ENCODE data around the gene TRIM41. TPM values are rescaled to one million over a fixed set of nuclear protein-coding genes. Genes with fewer than 3 reads are reported as not detected.

Gene TRIM41
- total and polyA plus RNA-seq, 2 experiments from 2014 or later: 6.2 to 8.7 TPM

GRCh38 chr5:181197326-181197951, 25.6 kb upstream of the TRIM41 start:
- no peaks in the 10 kb centered on the region for H3K36me3 Mint-ChIP-seq (ENCODE audit: low read depth)
- peaks cover 44% of the 10 kb centered on the region for H3K4me1 Mint-ChIP-seq
- DNase-seq (ENCODE audit: low spot score) (no peak), ATAC-seq (no peak)
- Histone ChIP-seq H3K27me3 (ENCODE audit: insufficient read depth) (peaks cover 79% of the 10 kb centered on the region), H4K20me1 (replicated peaks; ENCODE audit: insufficient read depth) (no peaks in the 10 kb centered on the region; the same call in 1 of the 2 replicates), H3K9me2 (ENCODE audit: insufficient read depth) (no peaks in the 10 kb centered on the region), H3K27ac (ENCODE audit: low read depth) (no peak overlapping the region), H3K4me3 (peak overlapping the region; percentile 27; the same call in 1 of the 2 replicates), H3K79me2 (replicated peaks; ENCODE audit: insufficient read depth) (no peaks in the 10 kb centered on the region), H2AFZ (no peak overlapping the region), H3K36me3 (ENCODE audit: insufficient read depth) (no peaks in the 10 kb centered on the region), H3K4me2 (peak overlapping the region; percentile 65), H3K4me1 (ENCODE audit: insufficient read depth) (peaks cover 37% of the 10 kb centered on the region), H3F3A (replicated peaks; ENCODE audit: low read depth) (peaks cover 13% of the 10 kb centered on the region)
- no peaks in the 10 kb centered on the region; the same call in 2 of the 3 replicates for H3K9me3 Mint-ChIP-seq
- TF ChIP-seq CREB1 (CRISPR knock-in tag; IDR thresholded peaks at IDR 0.05; ENCODE audit: low read depth) (no peak), ZNF462 (CRISPR knock-in tag; IDR thresholded peaks at IDR 0.05) (no peak), EZH2phosphoT487 (IDR thresholded peaks at IDR 0.05; ENCODE audit: unreplicated experiment) (no peak), POLR2AphosphoS5 (IDR thresholded peaks at IDR 0.05; ENCODE audit: low read depth) (no peak), ZNF331 (CRISPR knock-in tag; IDR thresholded peaks at IDR 0.05; ENCODE audit: low read depth) (no peak), NANOG (IDR thresholded peaks at IDR 0.05; ENCODE audit: borderline replicate concordance) (no peak), CTCF (conservative IDR thresholded peaks at IDR 0.05; ENCODE audit: low read depth in 2 of 2) (no peak), JUNB (IDR thresholded peaks at IDR 0.05; ENCODE audit: unreplicated experiment) (no peak), REST (IDR thresholded peaks at IDR 0.05; ENCODE audit: unreplicated experiment) (no peak), ZNF114 (CRISPR knock-in tag; IDR thresholded peaks at IDR 0.05) (no peak), STAT1 (IDR thresholded peaks at IDR 0.05; ENCODE audit: unreplicated experiment) (no peak), ETS1 (IDR thresholded peaks at IDR 0.05) (no peak), EZH2 (IDR thresholded peaks at IDR 0.05; ENCODE audit: low read depth, unreplicated experiment) (no peak)
- H3K4me3 Mint-ChIP-seq: peak overlapping the region; percentile 1; the same call in 1 of the 3 replicates
- H3K27me3 Mint-ChIP-seq (ENCODE audit: insufficient read depth, low read depth, poor library complexity): peaks cover 48% of the 10 kb centered on the region
- no peak overlapping the region for H3K27ac Mint-ChIP-seq

All from GM23338 (cell line).